Testis (tissue), 3 donors: Measurements from ENCODE around the gene DOP1B. TPM values are rescaled to one million over a fixed set of nuclear protein-coding genes. Genes with fewer than 3 reads are reported as not detected.

ENCODE experiments used
- DNase-seq: peaks from one replicate; pipeline ENCODE4 v3.0.0-alpha.2; 2019
- H3K27ac ChIP-seq, 2 donors: fragments of 200-600 bp; sonication (generic); one replicate each; pipeline ENCODE4 v1.5.1; 2019
- H3K27me3 ChIP-seq: fragments of 200-600 bp; sonication (generic); one replicate; pipeline ENCODE4 v1.5.1; 2019
- H3K36me3 ChIP-seq: fragments of 200-600 bp; sonication (generic); one replicate; pipeline ENCODE4 v1.5.1; 2017; ENCODE audit warnings: low read depth; ENCODE audit errors: missing control alignments
- H3K4me1 ChIP-seq: fragments of 200-600 bp; sonication (generic); one replicate; pipeline ENCODE4 v1.5.1; 2019
- H3K4me3 ChIP-seq, 2 donors: fragments of 200-600 bp; sonication (generic); one replicate each; pipeline ENCODE4 v1.5.1; 2017 to 2019
- H3K9me3 ChIP-seq: fragments of 200-600 bp; sonication (generic); one replicate; pipeline ENCODE4 v1.5.1; 2017
- POLR2A ChIP-seq: fragments of 450-650 bp; IDR thresholded peaks from one replicate; pipeline ENCODE4 v1.6.1; 2017; ENCODE audit warnings: antibody characterized with exemption, mild to moderate bottlenecking, moderate library complexity
- WGBS, 2 donors: methylation state at CpG; one replicate each; pipeline ENCODE4 v1.1.5; 2018; 5-methylcytosine and 5-hydroxymethylcytosine counted together
- intact Hi-C: fragments of 100-400 bp; cut with DNase I; formaldehyde crosslinking; loops from one replicate; pipeline ENCODE4 v1.15.1; 2023; ENCODE audit warnings: low total_unique reads
- polyA plus RNA-seq: library from polyadenylated mRNA; stranded (reverse); fragments of 350-450 nt; fragmentation: Illumina TruSeq; extraction: RNeasy Lipid Tissue Mini Kit (QIAGEN cat#74804); gene quantifications from one replicate; pipeline ENCODE4 v1.2.3, GENCODE V29; 2014; ENCODE audit warnings: low read depth, low replicate concordance; ENCODE audit not compliant: insufficient read depth
- total RNA-seq, 2 donors: library from RNA; depleted of rRNA; stranded (reverse); fragments of >200 nt; gene quantifications; one replicate each; pipeline ENCODE4 v1.2.3, GENCODE V29; 2016
- TF ChIP-seq, protein P1 (sequence below), 3 experiments: fragments of 450-650 bp in 2 of 3; fragments of 200-600 bp in 1 of 3; sonication (generic) in 1 of 3; IDR thresholded peaks; one replicate each; pipeline ENCODE4 v1.5.1; 2016 to 2019; ENCODE audit warnings: antibody characterized with exemption in 3 of 3, mild to moderate bottlenecking in 2 of 3, moderate library complexity in 1 of 3

Gene DOP1B
- total and polyA plus RNA-seq, 3 donors from 2014 or later, result 9.6 to 24.3 (median 19.1) TPM

DNA sequence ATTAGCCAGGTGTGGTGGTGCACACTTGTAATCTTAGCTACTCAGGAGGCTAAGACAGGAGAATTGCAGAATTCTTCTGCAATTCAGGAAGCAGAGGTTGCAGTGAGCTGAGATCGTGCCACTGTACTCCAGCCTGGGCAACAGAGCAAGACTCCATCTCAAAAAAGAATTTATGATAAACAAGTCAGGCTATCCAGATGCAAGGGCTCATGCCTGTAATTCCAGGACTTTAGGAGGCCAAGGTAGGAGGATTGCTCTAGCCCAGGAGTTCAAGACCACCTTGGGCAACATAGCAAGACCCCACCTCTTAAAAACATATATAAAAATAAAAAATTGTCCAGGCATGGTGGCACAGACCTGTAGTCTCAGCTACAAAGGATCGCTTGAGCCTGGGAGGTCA is 32.2 kb upstream of the DOP1B start:
- no peak overlapping the region for H3K4me3 ChIP-seq
- 93 to 96% methylated on average over 2 of the region's 2 CpGs for WGBS, 2 donors
- no peaks in the 10 kb centered on the region for H3K9me3 ChIP-seq
- DNase-seq, result no peak
- TF ChIP-seq, protein P1, sequence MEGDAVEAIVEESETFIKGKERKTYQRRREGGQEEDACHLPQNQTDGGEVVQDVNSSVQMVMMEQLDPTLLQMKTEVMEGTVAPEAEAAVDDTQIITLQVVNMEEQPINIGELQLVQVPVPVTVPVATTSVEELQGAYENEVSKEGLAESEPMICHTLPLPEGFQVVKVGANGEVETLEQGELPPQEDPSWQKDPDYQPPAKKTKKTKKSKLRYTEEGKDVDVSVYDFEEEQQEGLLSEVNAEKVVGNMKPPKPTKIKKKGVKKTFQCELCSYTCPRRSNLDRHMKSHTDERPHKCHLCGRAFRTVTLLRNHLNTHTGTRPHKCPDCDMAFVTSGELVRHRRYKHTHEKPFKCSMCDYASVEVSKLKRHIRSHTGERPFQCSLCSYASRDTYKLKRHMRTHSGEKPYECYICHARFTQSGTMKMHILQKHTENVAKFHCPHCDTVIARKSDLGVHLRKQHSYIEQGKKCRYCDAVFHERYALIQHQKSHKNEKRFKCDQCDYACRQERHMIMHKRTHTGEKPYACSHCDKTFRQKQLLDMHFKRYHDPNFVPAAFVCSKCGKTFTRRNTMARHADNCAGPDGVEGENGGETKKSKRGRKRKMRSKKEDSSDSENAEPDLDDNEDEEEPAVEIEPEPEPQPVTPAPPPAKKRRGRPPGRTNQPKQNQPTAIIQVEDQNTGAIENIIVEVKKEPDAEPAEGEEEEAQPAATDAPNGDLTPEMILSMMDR (IDR thresholded peaks at IDR 0.05), result no peak
- no peak for TF ChIP-seq POLR2A
- intact Hi-C loops, result no loop called here
- no peak overlapping the region for H3K27ac ChIP-seq
- no peaks in the 10 kb centered on the region for H3K27me3 ChIP-seq
- no peaks in the 10 kb centered on the region for H3K36me3 ChIP-seq
- peaks cover 13% of the 10 kb centered on the region for H3K4me1 ChIP-seq

DNA sequence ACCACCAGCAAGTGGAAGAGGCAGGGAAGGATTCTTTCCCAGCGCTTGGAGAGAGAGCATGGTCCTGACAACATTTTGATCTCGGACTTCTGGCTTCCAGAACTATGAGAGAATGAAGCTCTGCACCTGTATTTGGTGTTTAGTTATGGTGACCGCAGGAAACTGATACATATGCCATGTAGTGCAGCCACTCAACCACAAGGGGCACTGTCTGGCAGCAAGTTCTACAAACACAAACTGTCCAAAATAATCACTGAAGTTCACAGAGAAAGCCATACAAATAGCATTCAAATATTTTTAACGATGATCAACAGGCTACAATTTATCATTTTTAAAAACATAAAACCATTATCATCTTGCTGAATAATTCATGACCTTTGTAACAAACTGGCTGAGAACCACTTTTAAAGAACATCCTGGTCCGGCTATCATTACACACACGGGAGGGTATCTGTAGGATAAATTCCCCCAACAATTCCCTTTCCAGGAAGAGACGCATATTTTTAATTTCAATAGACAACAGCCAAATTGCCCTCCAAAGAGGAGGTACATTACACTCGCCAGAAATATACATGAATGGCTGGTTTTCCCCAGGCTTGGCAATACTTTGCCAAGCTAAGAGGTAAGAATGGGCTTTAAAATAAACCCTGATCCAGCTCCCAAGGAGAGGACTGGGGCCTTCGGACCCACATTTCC is 31.0 kb upstream of the DOP1B start:
- 35 to 47% methylated on average over 9 of the region's 9 CpGs for WGBS, 2 donors
- Histone ChIP-seq H3K4me3 (no peak overlapping the region), H3K27me3 (no peaks in the 10 kb centered on the region), H3K27ac (peak overlapping the region in 1 of 2 donors; percentile 38), H3K4me1 (peaks cover 11% of the 10 kb centered on the region), H3K36me3 (no peaks in the 10 kb centered on the region), H3K9me3 (no peaks in the 10 kb centered on the region)
- intact Hi-C loops, result no loop called here
- TF ChIP-seq, protein P1 (IDR thresholded peaks at IDR 0.05), result peak; percentile 73 to 94 (median 87)
- TF ChIP-seq POLR2A, result no peak
- peak; percentile 81 for DNase-seq

DNA sequence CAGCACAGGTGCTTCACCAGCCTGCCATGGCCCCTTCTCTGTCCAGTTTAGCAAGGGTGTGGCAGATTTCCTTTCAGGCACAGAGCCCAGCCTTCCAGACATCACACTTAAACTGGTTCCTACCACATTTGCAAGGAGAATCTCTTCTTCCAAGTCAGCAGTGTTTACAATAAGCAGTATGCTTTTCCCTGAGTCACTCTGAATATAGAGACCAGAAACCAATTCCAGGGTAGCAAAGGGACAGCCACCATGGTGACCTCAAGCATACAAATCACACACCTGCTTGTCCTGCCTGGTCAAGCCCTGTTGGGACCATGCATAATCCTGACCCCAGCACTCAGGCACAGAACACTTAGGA is 30.4 kb upstream of the DOP1B start:
- peaks cover 11% of the 10 kb centered on the region for H3K4me1 ChIP-seq
- H3K27ac ChIP-seq, result peak overlapping the region in 1 of 2 donors; percentile 38
- no peak for DNase-seq
- no peaks in the 10 kb centered on the region for H3K9me3 ChIP-seq
- H3K27me3 ChIP-seq, result no peaks in the 10 kb centered on the region
- H3K36me3 ChIP-seq, result no peaks in the 10 kb centered on the region
- no peak for TF ChIP-seq POLR2A
- TF ChIP-seq, protein P1 (IDR thresholded peaks at IDR 0.05), result no peak
- intact Hi-C loops, result no loop called here
- no peak overlapping the region for H3K4me3 ChIP-seq

DNA sequence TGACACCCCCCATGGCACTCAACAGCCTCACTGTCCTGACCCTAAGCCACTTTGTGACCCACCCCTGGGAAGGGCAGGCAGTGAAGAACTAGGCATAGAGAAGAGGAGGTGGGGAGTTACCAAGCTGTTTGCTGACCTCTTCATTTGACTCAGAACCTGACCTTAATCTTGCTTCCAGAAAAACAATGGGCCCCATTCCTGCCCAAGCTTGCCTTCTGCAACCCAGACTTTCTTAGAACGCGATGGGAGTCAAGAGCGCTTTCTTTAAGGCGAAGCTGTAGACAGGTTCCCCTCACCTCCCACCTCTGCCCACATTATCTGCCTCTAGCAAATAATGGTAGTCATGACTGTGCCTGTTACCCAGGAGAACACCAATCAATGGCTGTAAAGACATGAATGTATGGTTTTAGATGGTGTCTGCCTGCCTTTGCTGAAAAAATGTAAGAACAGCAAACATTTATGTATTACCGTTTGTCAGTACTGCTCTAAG is 30.0 kb upstream of the DOP1B start:
- Histone ChIP-seq H3K36me3 (no peaks in the 10 kb centered on the region), H3K4me1 (peaks cover 11% of the 10 kb centered on the region), H3K4me3 (no peak overlapping the region), H3K27ac (peak overlapping the region in 1 of 2 donors; percentile 38), H3K27me3 (no peaks in the 10 kb centered on the region), H3K9me3 (no peaks in the 10 kb centered on the region)
- DNase-seq, result no peak
- WGBS, 2 donors, result 94% methylated on average over 5 of the region's 5 CpGs
- TF ChIP-seq, protein P1 (IDR thresholded peaks at IDR 0.05), result no peak
- intact Hi-C loops, result no loop called here
